HG02970 (cell line): ENCODE data around the gene PRR14L.
"Not testable (repeated sequence)": the region's sequence is repeated elsewhere in the genome, so short reads cannot be mapped to it uniquely, and the experiment has no call there.

Source experiments
- ATAC-seq: cut with Tn5 transposase; IDR thresholded peaks from one replicate; pipeline ENCODE4 v1.9.1; 2021; ENCODE audit warnings: mild to moderate bottlenecking, moderate library complexity, moderate number of reproducible peaks; ENCODE audit not compliant: unreplicated experiment, low FRiP score

PRR14L gene

GRCh38 chr22:31749636-31750364 is at the start of gene PRR14L:
Gene PRR14L (minus strand): TSS chr22:31750132. CDS start chr22:31738860, 11,272 bp downstream.
- ATAC-seq = peak; percentile 61

- ATAC-seq = not testable (repeated sequence)
Observed at GRCh38 chr22:31799358-31799757, 49.4 kb upstream of the PRR14L start.

- no peak for ATAC-seq
Observed at GRCh38 chr22:31790240-31790639, 40.3 kb upstream of the PRR14L start.

GRCh38 chr22:31789803-31790202 is 39.9 kb upstream of the PRR14L start:
- ATAC-seq = no peak

GRCh38 chr22:31776231-31776630 is 26.3 kb upstream of the PRR14L start:
- ATAC-seq = no peak

- no peak for ATAC-seq
Observed at GRCh38 chr22:31773416-31773815, 23.5 kb upstream of the PRR14L start.

- no peak for ATAC-seq
Observed at GRCh38 chr22:31768422-31769059, 18.6 kb upstream of the PRR14L start.

GRCh38 chr22:31764785-31765184 is 14.9 kb upstream of the PRR14L start:
- ATAC-seq = no peak

- not testable (repeated sequence) for ATAC-seq
Observed at GRCh38 chr22:31758860-31759259, 8.9 kb upstream of the PRR14L start.

- ATAC-seq = no peak
Observed at GRCh38 chr22:31757265-31757664, 7.3 kb upstream of the PRR14L start.

GRCh38 chr22:31754813-31755212 is 4.9 kb upstream of the PRR14L start:
- no peak for ATAC-seq

- peak; percentile 60 for ATAC-seq
Observed at GRCh38 chr22:31753634-31754501, 3.9 kb upstream of the PRR14L start, which contains the start of gene DEPDC5. Gene DEPDC5 (plus strand): TSS chr22:31754019. CDS start chr22:31754922, 903 bp downstream.

GRCh38 chr22:31753005-31753633 is 3.2 kb upstream of the PRR14L start:
- peak; percentile 6 for ATAC-seq

GRCh38 chr22:31752096-31752847 is 2.3 kb upstream of the PRR14L start:
- no peak for ATAC-seq

GRCh38 chr22:31750365-31751284 is 693 bp upstream of the PRR14L start:
- no peak for ATAC-seq

- ATAC-seq = no peak
Observed at GRCh38 chr22:31748490-31748889, 1.4 kb downstream of the PRR14L start.

GRCh38 chr22:31747441-31747840 is 2.5 kb downstream of the PRR14L start:
- no peak for ATAC-seq

- ATAC-seq = no peak
Observed at GRCh38 chr22:31743871-31744270, 6.1 kb downstream of the PRR14L start.

GRCh38 chr22:31742682-31743081 is 7.2 kb downstream of the PRR14L start:
- ATAC-seq = no peak
